WTC11 (cell line): ENCODE results near the gene ZNF625. TPM values are rescaled to one million over a fixed set of nuclear protein-coding genes. Genes with fewer than 3 reads are reported as not detected.
"Not testable (repeated sequence)": the region's sequence is repeated elsewhere in the genome, so short reads cannot be mapped to it uniquely, and the experiment has no call there.

Experiments
- ATAC-seq: fragments of 200-7000 bp; cut with Tn5 transposase; 2 replicates; pipeline ENCODE4 v1.10.0; 2021; ENCODE audit warnings: mild to moderate bottlenecking, moderate library complexity
- CTCF ChIA-PET: fragments of 300-600 bp; sonication (Branson Sonifier 250); formaldehyde crosslinking; loops from one replicate; lab custom pipeline; 2021; ENCODE audit warnings: antibody characterized with exemption; lab: Charles Lee
- POLR2A ChIA-PET: fragments of 350-600 bp; sonication (Branson Sonifier 250); formaldehyde crosslinking; loops from one replicate; lab custom pipeline; 2021; ENCODE audit warnings: antibody characterized with exemption; lab: Charles Lee
- DNase-seq: peaks from one replicate; pipeline ENCODE4 v3.0.0; 2021; ENCODE audit warnings: low spot score
- H3K27ac Mint-ChIP-seq: 2 replicates; pipeline ENCODE4 v1.8.0; 2021; ENCODE audit warnings: mixed read lengths
- H3K27me3 Mint-ChIP-seq: 2 replicates; pipeline ENCODE4 v1.8.0; 2021; ENCODE audit warnings: low read depth, mild to moderate bottlenecking, moderate library complexity, mixed read lengths
- H3K36me3 Mint-ChIP-seq: 2 replicates; pipeline ENCODE4 v1.8.0; 2021; ENCODE audit warnings: mixed read lengths
- H3K4me1 Mint-ChIP-seq: 2 replicates; pipeline ENCODE4 v1.8.0; 2022; ENCODE audit warnings: mixed read lengths
- H3K4me3 Mint-ChIP-seq: 2 replicates; pipeline ENCODE4 v1.8.0; 2021; ENCODE audit warnings: mild to moderate bottlenecking, moderate library complexity, mixed read lengths
- H3K9me3 Mint-ChIP-seq: 2 replicates; pipeline ENCODE4 v1.8.0; 2021; ENCODE audit warnings: mixed read lengths
- ATF1 ChIP-seq: sonication (generic); formaldehyde crosslinking; IDR thresholded peaks from 2 replicates; pipeline ENCODE4 v1.8.1; 2023; ENCODE audit warnings: mild to moderate bottlenecking, moderate library complexity, missing genetic modification reagents
- FOXK1 ChIP-seq: sonication (generic); formaldehyde crosslinking; IDR thresholded peaks from 2 replicates; pipeline ENCODE4 v1.8.0; 2022; ENCODE audit warnings: mild to moderate bottlenecking, moderate library complexity, missing genetic modification reagents
- JAZF1 ChIP-seq: fragments of 250-450 bp; sonication (Bioruptor Pico); IDR thresholded peaks from 2 replicates; pipeline ENCODE4 v1.9.0; 2021; ENCODE audit warnings: moderate library complexity, mild to moderate bottlenecking, inconsistent platforms
- JUN ChIP-seq: sonication (generic); formaldehyde crosslinking; IDR thresholded peaks from 2 replicates; pipeline ENCODE4 v1.8.0; 2023; ENCODE audit warnings: mild to moderate bottlenecking, missing genetic modification reagents
- NR1H2 ChIP-seq: sonication (generic); formaldehyde crosslinking; IDR thresholded peaks from 2 replicates; pipeline ENCODE4 v1.9.0; 2021; ENCODE audit warnings: mild to moderate bottlenecking, moderate library complexity, missing genetic modification reagents
- SOX15 ChIP-seq: fragments of 250-450 bp; sonication (Bioruptor Pico); IDR thresholded peaks from 2 replicates; pipeline ENCODE4 v1.9.0; 2021; ENCODE audit warnings: mild to moderate bottlenecking
- USF2 ChIP-seq: sonication (generic); formaldehyde crosslinking; IDR thresholded peaks from 2 replicates; pipeline ENCODE4 v1.8.1; 2023; ENCODE audit warnings: mild to moderate bottlenecking, missing genetic modification reagents, moderate library complexity
- ZBTB43 ChIP-seq: sonication (generic); formaldehyde crosslinking; IDR thresholded peaks from 2 replicates; pipeline ENCODE4 v1.8.1; 2023; ENCODE audit warnings: mild to moderate bottlenecking, missing genetic modification reagents
- ZNF263 ChIP-seq: sonication (generic); formaldehyde crosslinking; IDR thresholded peaks from 2 replicates; pipeline ENCODE4 v1.8.1; 2022; ENCODE audit warnings: low read depth, mild to moderate bottlenecking, moderate library complexity, missing genetic modification reagents
- ZNF317 ChIP-seq: sonication (generic); formaldehyde crosslinking; IDR thresholded peaks from 2 replicates; pipeline ENCODE4 v1.8.1; 2023; ENCODE audit warnings: low read depth, mild to moderate bottlenecking, moderate library complexity, missing genetic modification reagents, borderline replicate concordance
- ZNF396 ChIP-seq: fragments of 250-450 bp; sonication (Bioruptor Pico); IDR thresholded peaks from 2 replicates; pipeline ENCODE4 v1.8.0; 2021; ENCODE audit warnings: mild to moderate bottlenecking, moderate library complexity, borderline replicate concordance
- total RNA-seq: library from RNA; stranded (reverse); gene quantifications from 3 replicates; pipeline ENCODE4 v1.2.3, GENCODE V29; 2021
- TF ChIP-seq, protein P1 (sequence below): sonication (generic); formaldehyde crosslinking; conservative IDR thresholded peaks from 2 replicates; pipeline ENCODE4 v1.8.1; 2022; ENCODE audit warnings: mild to moderate bottlenecking, missing genetic modification reagents
- TF ChIP-seq, protein P2 (sequence below): fragments of 200-600 bp; IDR thresholded peaks from 2 replicates; pipeline ENCODE4 v1.8.0; 2022; ENCODE audit warnings: antibody characterized with exemption
- TF ChIP-seq, protein P3 (sequence below): sonication (generic); formaldehyde crosslinking; IDR thresholded peaks from 2 replicates; pipeline ENCODE4 v1.8.0; 2022; ENCODE audit warnings: mild to moderate bottlenecking, missing genetic modification reagents

Gene ZNF625
- total RNA-seq, 1 experiment from 2014 or later: 24.5 TPM

- no peak for DNase-seq
These were observed 44.4 kb downstream of the ZNF625 start for GRCh38 chr19:12111943-12112637.

DNA sequence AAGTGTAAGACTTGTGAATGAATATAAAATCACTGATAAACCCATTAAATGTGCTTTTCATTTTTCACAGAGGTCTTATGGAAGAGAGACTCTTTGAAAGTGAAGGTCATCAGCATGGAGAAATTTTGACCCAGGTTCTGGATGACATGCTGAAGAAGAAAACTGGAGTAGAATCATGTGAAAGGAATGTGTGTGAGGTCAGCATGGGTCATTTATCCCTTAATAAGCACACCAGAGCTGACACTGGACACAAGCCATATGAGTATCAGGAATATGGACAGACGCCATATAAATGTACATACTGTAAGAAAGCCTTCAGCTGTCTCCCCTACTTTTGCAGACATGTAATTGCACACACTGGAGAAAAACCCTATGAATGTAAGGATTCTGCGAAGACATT, 45.4 kb downstream of the ZNF625 start:
- ATAC-seq: no peak
- H3K36me3 Mint-ChIP-seq: peaks cover 81% of the 10 kb centered on the region
- H3K27ac Mint-ChIP-seq: no peak overlapping the region
- no peak overlapping the region for H3K4me3 Mint-ChIP-seq
- no peaks in the 10 kb centered on the region for H3K4me1 Mint-ChIP-seq
- DNase-seq: no peak
- peaks cover 50% of the 10 kb centered on the region for H3K9me3 Mint-ChIP-seq
- CTCF ChIA-PET: no interaction called here
- POLR2A ChIA-PET: no interaction called here
- no peak for TF ChIP-seq USF2 (CRISPR knock-in tag)
- no peak for TF ChIP-seq JUN (CRISPR knock-in tag)
- TF ChIP-seq, protein P1, sequence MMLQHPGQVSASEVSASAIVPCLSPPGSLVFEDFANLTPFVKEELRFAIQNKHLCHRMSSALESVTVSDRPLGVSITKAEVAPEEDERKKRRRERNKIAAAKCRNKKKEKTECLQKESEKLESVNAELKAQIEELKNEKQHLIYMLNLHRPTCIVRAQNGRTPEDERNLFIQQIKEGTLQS (CRISPR knock-in tag): no peak
- peaks cover 5% of the 10 kb centered on the region; the same call in 1 of the 2 replicates for H3K27me3 Mint-ChIP-seq

More at GRCh38 chr19:12111943-12112637, 44.4 kb downstream of the ZNF625 start:
- H3K27ac Mint-ChIP-seq: peak overlapping the region; percentile 58
- peaks cover 76% of the 10 kb centered on the region for H3K36me3 Mint-ChIP-seq
- CTCF ChIA-PET: no interaction called here
- POLR2A ChIA-PET: no interaction called here
- peaks cover 5% of the 10 kb centered on the region; the same call in 1 of the 2 replicates for H3K27me3 Mint-ChIP-seq
- H3K4me3 Mint-ChIP-seq: no peak overlapping the region
- peaks cover 42% of the 10 kb centered on the region for H3K9me3 Mint-ChIP-seq
- no peak; the same call in 1 of the 2 replicates for ATAC-seq
- TF ChIP-seq JAZF1 (CRISPR knock-in tag) (no peak), ZNF263 (CRISPR knock-in tag) (no peak), SOX15 (CRISPR knock-in tag) (no peak), ZNF317 (CRISPR knock-in tag) (no peak), ZBTB43 (CRISPR knock-in tag) (no peak)
- H3K4me1 Mint-ChIP-seq: no peaks in the 10 kb centered on the region

- Mint-ChIP-seq H3K36me3 (peaks cover 68% of the 10 kb centered on the region), H3K9me3 (peaks cover 57% of the 10 kb centered on the region)
These were observed 52.6 kb downstream of the ZNF625 start for GRCh38 chr19:12103909-12104308.

GRCh38 chr19:12098040-12098439, 58.5 kb downstream of the ZNF625 start:
- Mint-ChIP-seq H3K4me1 (peaks cover 4% of the 10 kb centered on the region), H3K4me3 (no peak overlapping the region), H3K27me3 (no peaks in the 10 kb centered on the region; the same call in 1 of the 2 replicates), H3K27ac (no peak overlapping the region), H3K36me3 (peaks cover 85% of the 10 kb centered on the region), H3K9me3 (peaks cover 64% of the 10 kb centered on the region)
- TF ChIP-seq FOXK1 (CRISPR knock-in tag): no peak
- no peak for TF ChIP-seq ATF1 (CRISPR knock-in tag)
- TF ChIP-seq, protein P2, sequence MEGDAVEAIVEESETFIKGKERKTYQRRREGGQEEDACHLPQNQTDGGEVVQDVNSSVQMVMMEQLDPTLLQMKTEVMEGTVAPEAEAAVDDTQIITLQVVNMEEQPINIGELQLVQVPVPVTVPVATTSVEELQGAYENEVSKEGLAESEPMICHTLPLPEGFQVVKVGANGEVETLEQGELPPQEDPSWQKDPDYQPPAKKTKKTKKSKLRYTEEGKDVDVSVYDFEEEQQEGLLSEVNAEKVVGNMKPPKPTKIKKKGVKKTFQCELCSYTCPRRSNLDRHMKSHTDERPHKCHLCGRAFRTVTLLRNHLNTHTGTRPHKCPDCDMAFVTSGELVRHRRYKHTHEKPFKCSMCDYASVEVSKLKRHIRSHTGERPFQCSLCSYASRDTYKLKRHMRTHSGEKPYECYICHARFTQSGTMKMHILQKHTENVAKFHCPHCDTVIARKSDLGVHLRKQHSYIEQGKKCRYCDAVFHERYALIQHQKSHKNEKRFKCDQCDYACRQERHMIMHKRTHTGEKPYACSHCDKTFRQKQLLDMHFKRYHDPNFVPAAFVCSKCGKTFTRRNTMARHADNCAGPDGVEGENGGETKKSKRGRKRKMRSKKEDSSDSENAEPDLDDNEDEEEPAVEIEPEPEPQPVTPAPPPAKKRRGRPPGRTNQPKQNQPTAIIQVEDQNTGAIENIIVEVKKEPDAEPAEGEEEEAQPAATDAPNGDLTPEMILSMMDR: no peak
- TF ChIP-seq, protein P3, sequence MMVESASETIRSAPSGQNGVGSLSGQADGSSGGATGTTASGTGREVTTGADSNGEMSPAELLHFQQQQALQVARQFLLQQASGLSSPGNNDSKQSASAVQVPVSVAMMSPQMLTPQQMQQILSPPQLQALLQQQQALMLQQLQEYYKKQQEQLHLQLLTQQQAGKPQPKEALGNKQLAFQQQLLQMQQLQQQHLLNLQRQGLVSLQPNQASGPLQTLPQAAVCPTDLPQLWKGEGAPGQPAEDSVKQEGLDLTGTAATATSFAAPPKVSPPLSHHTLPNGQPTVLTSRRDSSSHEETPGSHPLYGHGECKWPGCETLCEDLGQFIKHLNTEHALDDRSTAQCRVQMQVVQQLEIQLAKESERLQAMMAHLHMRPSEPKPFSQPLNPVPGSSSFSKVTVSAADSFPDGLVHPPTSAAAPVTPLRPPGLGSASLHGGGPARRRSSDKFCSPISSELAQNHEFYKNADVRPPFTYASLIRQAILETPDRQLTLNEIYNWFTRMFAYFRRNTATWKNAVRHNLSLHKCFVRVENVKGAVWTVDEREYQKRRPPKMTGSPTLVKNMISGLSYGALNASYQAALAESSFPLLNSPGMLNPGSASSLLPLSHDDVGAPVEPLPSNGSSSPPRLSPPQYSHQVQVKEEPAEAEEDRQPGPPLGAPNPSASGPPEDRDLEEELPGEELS (CRISPR knock-in tag): no peak
- TF ChIP-seq NR1H2 (CRISPR knock-in tag): no peak
- TF ChIP-seq ZNF396 (CRISPR knock-in tag): no peak
- ChIA-PET POLR2A (no interaction called here), CTCF (interaction anchor here (0.6 to 1.4 kb wide), 5 partner anchors 38 to 300 kb away, joined by 3 to 4 read pairs (median 3); partner anchors contain the start of gene ZNF878)
- DNase-seq (no peak), ATAC-seq (no peak)

More at GRCh38 chr19:12103909-12104308, 52.6 kb downstream of the ZNF625 start:
- CTCF ChIA-PET: interaction anchor here (1.4 kb wide), 1 partner anchor 116 kb away, joined by 3 read pairs; no protein-coding TSS in a partner anchor
- H3K4me3 Mint-ChIP-seq, H3K27ac Mint-ChIP-seq, H3K27me3 Mint-ChIP-seq, ATAC-seq, DNase-seq, POLR2A ChIA-PET, H3K4me1 Mint-ChIP-seq: not testable (repeated sequence)
